ENCODE measurements around the gene IGSF6.
A peak's percentile ranks its signal among the peaks of the same experiment; 100 is the strongest.

The IGSF6 gene

GRCh38 chr16:21598701-21599121 lies 53.7 kb downstream of the IGSF6 start:
- no peak for TF ChIP-seq CTCF (IDR thresholded peaks at IDR 0.05; ENCODE audit: borderline replicate concordance, insufficient read depth, low read depth, low read length)
- H3K4me3 ChIP-seq (ENCODE audit: low read depth, low read length), result peak overlapping the region; percentile 65

- no peak overlapping the region for H3K4me3 ChIP-seq (ENCODE audit: low read depth, low read length)
- TF ChIP-seq CTCF (IDR thresholded peaks at IDR 0.05; ENCODE audit: borderline replicate concordance, insufficient read depth, low read depth, low read length), result no peak
Measured at GRCh38 chr16:21598206-21598605, 54.2 kb downstream of the IGSF6 start.

- no peak overlapping the region for H3K4me3 ChIP-seq (ENCODE audit: low read depth, low read length)
- TF ChIP-seq CTCF (IDR thresholded peaks at IDR 0.05; ENCODE audit: borderline replicate concordance, insufficient read depth, low read depth, low read length), result no peak
Measured at GRCh38 chr16:21597561-21598030, 54.8 kb downstream of the IGSF6 start.

- no peak overlapping the region for H3K4me3 ChIP-seq (ENCODE audit: low read depth, low read length)
- no peak for TF ChIP-seq CTCF (IDR thresholded peaks at IDR 0.05; ENCODE audit: borderline replicate concordance, insufficient read depth, low read depth, low read length)
Measured at GRCh38 chr16:21593530-21594289, 58.7 kb downstream of the IGSF6 start.

GRCh38 chr16:21592191-21592590 lies 60.2 kb downstream of the IGSF6 start:
- no peak overlapping the region for H3K4me3 ChIP-seq (ENCODE audit: low read depth, low read length)
- no peak for TF ChIP-seq CTCF (IDR thresholded peaks at IDR 0.05; ENCODE audit: borderline replicate concordance, insufficient read depth, low read depth, low read length)

- no peak overlapping the region for H3K4me3 ChIP-seq (ENCODE audit: low read depth, low read length)
Measured at GRCh38 chr16:21590796-21591195, 61.6 kb downstream of the IGSF6 start.

More at GRCh38 chr16:21590796-21591195, 61.6 kb downstream of the IGSF6 start:
- TF ChIP-seq CTCF (IDR thresholded peaks at IDR 0.05; ENCODE audit: borderline replicate concordance, insufficient read depth, low read depth, low read length), result no peak

All from GM12875 (cell line).